HG03039 (cell line): ENCODE measurements around the gene GLI1.

ENCODE experiments used
- ATAC-seq: cut with Tn5 transposase; IDR thresholded peaks from one replicate; pipeline ENCODE4 v1.9.1; 2021; ENCODE audit warnings: mild to moderate bottlenecking, moderate library complexity; ENCODE audit not compliant: unreplicated experiment

Gene GLI1

DNA sequence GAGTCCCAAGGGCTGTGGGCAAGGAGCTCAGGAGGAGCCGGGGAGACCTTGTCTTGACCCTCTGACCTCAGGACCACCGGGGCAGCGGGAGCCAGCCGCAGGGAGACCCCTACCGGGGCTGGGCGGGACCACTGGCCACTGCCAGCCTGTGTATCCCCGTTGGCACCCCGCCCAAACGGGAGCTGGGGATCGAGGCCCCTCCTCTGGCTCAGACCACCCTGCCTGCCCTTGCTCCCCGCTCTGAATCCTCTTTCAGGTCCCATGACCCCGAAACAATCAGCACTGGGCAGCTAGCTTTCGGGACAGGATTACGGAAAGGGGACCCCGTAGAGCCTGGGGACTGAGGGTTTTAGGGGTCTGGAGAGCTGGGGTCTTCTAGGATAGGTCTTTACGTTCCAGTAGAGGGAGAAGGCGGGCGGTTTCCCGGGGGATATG lies 1.3 kb downstream of the GLI1 start:
- no peak for ATAC-seq

DNA sequence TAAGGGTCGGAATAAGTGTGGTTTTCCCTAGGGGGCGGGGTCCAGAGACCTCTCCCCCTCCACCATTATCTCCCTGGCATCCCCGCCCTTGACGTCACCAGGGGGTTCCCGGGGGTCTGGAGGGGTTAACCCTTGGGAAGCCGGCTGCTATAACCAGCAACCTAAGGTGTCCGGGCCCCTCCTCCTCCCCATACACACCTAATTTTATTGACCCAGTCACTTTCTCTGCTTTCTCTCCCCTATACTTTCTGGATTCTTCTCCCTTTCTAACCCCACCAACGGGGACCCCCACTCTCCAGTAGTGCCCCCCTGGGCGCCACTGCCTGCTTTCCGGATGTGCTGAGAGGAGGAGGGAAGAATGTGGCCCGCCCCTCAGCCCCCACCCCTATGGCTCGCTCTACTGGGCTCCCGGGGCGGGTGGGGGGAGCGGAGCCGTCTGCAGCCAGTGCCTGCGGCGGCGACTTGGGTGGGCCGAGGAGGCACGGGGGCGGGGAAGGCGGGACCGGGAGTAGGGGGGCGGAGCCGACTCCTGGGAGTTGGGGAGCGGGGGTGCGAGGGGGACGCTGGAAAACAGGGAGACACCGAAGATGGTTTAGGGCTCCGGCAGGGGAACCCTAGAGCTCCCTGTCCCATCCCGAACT lies 1.8 kb downstream of the GLI1 start:
- no peak for ATAC-seq

DNA sequence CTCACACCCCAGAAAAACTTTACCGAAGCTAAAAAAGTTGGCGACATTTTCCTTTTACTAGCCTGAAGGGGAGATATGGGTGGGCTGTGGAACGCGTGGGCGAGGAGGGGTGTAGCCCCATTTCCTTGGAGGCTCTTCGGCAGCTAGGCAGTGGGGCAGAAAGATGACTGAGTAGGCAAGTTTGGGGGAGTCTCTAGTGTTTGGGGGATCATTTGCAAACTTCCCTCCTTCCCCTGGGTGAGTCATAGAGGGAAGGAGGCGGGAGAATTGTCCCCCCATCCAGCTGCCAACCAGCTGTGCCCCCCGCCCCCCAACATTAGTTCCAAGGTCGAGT lies 2.3 kb downstream of the GLI1 start:
- ATAC-seq, result no peak

DNA sequence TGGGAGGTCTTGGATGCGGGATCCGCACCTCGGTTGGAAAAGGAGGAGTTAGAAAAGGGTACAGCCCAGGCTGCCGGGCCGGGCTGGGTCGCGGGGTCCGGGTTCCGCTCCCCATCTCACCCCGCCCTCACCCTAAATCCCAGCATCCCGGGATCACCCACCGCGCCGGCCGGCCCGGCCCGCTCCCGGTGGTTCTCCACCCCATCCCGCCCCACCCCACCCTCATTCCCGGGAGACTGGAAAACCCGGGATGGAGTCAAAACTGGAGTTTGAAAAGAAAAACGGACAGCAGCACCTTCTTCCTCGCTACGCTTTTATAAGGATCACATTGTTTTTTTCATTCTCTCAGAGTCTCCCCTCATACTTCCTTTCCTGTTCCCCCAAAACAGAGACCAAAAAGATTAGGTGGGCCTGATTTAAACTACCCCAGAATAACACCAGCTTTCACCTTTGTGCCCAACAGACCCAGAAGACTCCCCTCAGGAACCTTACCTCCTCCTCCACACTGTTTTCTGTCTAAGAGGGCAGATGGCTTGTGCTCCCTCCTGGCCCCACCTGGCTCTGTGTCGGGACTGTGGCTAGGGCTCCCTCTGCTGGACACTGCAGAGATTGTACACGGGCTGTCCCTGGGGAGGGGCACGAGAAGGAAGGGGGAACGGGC lies 2.8 kb downstream of the GLI1 start:
- ATAC-seq, result peak; percentile 55

DNA sequence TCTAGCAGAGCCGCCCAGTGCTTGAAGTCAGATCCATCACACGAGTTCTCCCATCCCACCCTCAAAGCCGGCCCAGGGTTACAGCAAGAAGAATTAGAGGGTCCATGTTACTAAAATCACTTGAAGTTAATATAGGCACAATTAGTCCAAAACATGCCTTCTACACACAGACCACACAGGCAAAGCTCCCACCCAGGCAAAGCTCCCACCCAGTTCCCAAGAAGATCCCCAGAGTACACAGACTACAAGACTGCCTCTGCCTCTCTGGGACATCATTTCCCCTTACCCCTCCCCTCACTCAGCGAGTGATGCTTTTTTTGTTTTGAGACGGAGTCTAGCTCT lies 3.3 kb downstream of the GLI1 start:
- no peak for ATAC-seq

DNA sequence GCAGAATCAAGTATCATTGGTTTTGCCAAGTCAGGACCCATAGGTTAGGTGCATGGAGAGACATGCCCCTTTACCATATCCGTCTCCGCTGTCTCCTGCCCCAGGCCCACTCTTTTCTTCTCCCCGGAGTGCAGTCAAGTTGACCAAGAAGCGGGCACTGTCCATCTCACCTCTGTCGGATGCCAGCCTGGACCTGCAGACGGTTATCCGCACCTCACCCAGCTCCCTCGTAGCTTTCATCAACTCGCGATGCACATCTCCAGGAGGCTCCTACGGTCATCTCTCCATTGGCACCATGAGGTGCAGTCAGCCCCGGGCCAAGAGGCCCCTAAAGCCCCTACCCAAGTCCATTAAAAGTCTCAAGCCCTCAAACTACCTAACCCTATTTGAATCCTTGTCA lies 5.0 kb downstream of the GLI1 start:
- ATAC-seq, result no peak

DNA sequence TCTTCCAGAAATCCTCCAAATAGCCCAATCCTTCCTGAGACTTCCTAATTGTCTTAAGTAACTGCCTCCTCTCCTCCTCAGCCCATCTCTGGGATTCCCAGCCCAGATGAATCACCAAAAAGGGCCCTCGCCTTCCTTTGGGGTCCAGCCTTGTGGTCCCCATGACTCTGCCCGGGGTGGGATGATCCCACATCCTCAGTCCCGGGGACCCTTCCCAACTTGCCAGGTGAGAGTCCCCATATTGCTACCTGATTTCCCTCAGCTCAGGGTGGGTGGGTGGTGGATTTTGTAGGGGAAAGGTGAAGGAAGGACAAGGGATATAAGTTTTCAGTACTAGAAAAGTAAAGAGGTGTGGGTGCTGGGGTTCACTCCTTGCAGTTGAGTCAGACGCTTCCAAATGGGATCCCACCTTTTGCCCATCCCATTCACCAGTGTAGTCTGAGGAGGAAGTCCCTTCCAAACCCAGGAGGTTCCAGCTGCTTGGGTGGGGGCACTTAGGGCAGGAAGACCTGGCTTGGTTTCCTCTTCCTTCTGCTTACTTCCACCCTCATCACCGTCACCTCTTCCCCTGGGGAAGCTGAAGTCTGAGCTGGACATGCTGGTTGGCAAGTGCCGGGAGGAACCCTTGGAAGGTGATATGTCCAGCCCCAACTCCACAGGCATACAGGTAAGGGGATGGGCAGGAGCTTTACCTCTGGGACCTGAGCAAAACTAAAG lies 5.6 kb downstream of the GLI1 start:
- no peak for ATAC-seq

DNA sequence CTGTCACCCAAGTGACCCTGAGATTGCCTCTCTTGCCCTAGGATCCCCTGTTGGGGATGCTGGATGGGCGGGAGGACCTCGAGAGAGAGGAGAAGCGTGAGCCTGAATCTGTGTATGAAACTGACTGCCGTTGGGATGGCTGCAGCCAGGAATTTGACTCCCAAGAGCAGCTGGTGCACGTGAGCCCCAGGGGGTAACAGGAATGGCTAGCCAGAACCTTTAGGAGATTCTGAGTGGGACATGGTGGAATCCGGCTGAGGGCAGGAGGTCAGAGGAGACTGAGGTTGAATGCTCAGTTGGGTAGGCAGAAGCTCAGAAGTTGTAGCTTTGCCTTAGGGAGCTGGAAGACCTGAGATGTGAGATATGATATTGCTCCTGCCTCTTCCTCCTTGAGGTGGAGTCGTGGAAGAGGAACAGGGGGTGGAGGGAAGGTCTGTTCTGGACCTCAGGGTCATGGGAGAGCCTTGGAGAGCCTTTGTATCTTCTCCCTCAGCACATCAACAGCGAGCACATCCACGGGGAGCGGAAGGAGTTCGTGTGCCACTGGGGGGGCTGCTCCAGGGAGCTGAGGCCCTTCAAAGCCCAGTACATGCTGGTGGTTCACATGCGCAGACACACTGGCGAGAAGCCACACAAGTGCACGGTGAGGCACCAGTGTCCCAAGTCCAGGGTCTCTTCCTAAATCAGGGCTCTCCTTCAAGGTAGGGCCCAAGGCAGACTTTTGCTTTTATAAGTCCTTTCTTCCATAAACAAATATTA lies 6.3 kb downstream of the GLI1 start:
- no peak for ATAC-seq

DNA sequence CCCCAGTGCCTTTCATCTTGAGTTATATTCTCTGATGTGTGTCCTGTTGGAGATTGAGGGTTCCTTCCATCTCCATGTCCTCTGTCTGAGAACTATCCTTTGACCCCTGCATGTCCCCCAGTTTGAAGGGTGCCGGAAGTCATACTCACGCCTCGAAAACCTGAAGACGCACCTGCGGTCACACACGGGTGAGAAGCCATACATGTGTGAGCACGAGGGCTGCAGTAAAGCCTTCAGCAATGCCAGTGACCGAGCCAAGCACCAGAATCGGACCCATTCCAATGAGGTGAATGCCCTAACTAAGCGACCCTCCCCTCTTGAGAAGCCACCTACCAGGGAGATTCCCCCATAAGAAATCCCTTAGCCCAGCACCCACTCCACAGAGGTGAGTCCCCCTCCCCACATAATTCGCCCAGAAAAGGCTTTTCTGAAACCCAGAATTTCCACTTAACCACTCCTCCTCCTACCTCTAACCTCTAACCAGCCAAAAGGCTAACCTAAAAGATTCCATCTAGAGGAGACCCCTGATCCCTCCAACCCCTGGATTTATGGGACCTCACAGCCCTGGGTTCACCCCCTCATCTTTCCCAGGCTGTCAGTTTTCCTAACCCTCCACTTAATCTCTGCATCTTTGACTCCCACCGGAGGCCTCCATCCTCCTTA lies 7.8 kb downstream of the GLI1 start:
- no peak for ATAC-seq

DNA sequence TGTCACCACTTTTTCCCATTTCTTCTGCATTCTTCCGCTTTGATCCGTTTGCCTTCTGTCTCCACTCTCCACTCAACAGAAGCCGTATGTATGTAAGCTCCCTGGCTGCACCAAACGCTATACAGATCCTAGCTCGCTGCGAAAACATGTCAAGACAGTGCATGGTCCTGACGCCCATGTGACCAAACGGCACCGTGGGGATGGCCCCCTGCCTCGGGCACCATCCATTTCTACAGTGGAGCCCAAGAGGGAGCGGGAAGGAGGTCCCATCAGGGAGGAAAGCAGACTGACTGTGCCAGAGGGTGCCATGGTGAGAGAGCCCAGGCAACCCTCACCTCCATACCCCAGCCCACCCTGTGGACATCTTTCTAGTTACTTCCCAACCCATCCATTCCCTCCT lies 8.3 kb downstream of the GLI1 start:
- no peak for ATAC-seq

DNA sequence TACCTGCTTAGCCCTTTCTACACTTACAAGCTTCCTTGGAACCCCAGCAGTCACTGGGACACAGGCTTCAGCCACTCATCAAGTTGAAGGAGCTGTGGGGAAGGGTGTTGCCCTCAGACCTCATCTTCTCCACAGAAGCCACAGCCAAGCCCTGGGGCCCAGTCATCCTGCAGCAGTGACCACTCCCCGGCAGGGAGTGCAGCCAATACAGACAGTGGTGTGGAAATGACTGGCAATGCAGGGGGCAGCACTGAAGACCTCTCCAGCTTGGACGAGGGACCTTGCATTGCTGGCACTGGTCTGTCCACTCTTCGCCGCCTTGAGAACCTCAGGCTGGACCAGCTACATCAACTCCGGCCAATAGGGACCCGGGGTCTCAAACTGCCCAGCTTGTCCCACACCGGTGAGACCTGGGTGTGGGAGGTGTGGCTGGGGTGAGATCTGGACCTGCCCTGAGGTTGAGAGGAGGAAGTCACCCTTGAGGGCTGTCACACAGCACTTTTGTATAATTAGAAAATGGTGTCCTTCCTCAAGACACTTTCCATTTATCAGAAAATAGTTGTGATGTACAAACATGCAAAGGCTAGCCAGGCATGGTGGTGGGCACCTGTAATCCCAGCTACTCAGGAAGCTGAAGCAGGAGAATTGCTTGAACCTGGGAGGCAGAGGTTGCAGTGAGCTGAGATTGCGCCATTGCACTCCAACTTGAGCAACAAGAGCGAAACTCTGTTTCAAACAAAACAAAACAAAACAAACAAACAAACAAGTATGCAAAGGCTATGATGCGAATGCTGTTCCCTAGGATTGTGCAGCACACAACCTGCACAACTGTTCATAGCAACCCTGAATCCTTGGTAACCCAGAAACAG lies 9.9 kb downstream of the GLI1 start:
- no peak for ATAC-seq

DNA sequence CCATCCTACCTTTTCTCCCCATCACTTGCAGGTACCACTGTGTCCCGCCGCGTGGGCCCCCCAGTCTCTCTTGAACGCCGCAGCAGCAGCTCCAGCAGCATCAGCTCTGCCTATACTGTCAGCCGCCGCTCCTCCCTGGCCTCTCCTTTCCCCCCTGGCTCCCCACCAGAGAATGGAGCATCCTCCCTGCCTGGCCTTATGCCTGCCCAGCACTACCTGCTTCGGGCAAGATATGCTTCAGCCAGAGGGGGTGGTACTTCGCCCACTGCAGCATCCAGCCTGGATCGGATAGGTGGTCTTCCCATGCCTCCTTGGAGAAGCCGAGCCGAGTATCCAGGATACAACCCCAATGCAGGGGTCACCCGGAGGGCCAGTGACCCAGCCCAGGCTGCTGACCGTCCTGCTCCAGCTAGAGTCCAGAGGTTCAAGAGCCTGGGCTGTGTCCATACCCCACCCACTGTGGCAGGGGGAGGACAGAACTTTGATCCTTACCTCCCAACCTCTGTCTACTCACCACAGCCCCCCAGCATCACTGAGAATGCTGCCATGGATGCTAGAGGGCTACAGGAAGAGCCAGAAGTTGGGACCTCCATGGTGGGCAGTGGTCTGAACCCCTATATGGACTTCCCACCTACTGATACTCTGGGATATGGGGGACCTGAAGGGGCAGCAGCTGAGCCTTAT lies 10.8 kb downstream of the GLI1 start:
- ATAC-seq, result no peak

DNA sequence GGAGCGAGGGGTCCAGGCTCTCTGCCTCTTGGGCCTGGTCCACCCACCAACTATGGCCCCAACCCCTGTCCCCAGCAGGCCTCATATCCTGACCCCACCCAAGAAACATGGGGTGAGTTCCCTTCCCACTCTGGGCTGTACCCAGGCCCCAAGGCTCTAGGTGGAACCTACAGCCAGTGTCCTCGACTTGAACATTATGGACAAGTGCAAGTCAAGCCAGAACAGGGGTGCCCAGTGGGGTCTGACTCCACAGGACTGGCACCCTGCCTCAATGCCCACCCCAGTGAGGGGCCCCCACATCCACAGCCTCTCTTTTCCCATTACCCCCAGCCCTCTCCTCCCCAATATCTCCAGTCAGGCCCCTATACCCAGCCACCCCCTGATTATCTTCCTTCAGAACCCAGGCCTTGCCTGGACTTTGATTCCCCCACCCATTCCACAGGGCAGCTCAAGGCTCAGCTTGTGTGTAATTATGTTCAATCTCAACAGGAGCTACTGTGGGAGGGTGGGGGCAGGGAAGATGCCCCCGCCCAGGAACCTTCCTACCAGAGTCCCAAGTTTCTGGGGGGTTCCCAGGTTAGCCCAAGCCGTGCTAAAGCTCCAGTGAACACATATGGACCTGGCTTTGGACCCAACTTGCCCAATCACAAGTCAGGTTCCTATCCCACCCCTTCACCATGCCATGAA lies 11.5 kb downstream of the GLI1 start:
- ATAC-seq, result no peak

DNA sequence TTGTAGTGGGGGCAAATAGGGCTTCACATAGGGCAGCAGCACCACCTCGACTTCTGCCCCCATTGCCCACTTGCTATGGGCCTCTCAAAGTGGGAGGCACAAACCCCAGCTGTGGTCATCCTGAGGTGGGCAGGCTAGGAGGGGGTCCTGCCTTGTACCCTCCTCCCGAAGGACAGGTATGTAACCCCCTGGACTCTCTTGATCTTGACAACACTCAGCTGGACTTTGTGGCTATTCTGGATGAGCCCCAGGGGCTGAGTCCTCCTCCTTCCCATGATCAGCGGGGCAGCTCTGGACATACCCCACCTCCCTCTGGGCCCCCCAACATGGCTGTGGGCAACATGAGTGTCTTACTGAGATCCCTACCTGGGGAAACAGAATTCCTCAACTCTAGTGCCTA lies 12.1 kb downstream of the GLI1 start:
- no peak for ATAC-seq

DNA sequence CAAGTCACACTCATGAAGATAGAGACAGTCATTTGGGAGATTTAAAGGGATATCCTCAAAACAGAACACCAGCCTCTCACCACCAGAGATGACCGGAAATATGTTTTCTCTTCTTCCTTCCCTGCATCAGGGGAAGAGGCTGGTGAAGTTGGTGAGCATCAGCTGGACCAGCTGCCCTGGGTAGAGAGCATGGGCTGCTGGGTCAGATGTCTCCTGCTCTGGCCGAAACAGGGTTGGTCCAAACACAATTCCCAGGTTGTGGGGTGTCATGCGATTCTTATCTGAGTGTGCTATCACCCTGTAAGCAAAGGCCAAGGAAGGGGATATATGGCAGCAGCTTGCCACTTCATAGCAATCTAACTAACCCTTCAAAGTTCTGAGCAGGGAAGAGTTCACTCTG lies 12.8 kb downstream of the GLI1 start:
- no peak for ATAC-seq

DNA sequence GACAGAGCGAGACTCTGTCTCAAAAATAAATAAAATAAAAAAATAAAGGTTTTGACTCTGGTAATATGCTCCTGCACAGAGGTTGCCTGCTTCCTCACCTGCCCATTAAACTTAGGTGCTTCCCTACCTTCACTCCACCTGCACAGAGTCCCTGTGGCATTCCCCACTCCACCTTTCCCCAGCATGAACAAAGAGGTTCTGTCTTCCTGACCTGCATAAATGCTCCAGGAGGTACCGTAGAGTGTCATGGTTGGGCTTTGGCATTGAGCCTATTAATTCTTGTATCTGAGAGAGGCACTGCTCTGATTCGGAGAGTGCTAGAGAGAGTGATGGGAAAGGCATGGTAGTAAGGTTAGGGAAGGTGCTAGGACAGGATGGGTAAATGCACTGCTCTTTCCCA lies 13.8 kb downstream of the GLI1 start:
- no peak for ATAC-seq

DNA sequence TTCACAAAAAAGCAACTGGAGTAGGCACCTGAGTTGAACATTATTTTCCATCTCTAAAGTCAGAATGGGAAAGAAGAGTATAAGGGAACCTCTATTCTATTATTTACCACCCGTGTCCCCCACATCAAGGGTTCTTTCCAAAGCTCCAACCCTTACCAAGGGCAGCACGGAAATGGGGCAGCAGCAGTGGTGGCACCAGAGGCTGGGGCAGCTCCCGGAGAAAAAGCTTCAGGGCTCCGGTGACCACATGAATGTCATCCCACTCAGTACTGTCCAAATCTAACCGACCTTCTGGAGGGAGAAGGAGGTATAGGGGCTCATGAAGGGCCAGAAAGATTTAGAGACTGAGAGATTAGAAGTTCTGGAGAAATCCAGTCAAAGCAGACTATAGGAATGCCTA lies 14.3 kb downstream of the GLI1 start:
- ATAC-seq, result no peak

DNA sequence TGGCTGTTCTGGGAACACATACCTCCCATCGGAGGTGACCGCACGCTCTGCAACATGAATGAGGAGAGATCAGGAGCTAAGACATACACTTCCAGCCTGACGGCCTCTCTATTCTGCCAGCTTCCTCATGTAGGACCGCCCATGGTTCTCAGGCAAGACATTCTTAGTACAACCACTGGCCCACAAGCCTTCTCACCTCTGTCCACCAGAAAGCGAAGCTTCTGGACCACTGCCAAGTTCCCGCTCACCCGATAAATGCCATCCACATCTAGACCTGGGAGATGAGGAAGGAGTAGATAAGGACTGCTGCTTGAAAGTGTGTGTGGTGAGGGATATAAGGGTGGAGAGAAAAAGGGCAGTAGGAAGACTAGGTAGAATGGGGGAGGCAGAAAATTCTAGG lies 14.8 kb downstream of the GLI1 start:
- ATAC-seq, result no peak

DNA sequence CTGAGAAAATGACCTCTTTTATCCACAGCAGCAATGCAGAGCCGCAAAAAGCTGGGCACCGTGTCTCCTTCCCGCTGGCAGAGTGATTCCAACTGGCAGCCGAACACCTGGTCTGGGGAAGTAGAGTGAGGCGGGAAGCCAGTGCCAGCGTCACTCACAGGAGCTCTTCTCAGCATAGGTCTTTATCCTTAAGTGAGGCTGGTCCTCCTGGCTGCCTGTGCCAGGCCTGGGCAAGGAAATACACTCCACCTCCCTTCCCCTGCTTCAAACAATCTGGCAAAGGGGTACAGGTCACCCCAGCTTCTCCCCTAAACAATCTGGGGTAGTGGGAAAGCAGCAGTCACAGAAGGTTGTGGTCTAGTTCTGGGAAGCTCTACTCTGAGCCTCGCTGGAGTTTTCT lies 15.3 kb downstream of the GLI1 start:
- ATAC-seq, result no peak
